DOHH2 (cell line): Measurements from ENCODE around the gene ZBTB9.

ENCODE experiments used
- CTCF ChIP-seq: fragments of 200-600 bp; sonication (generic); IDR thresholded peaks from one replicate; pipeline ENCODE4 v1.5.1; 2014; ENCODE audit warnings: antibody characterized with exemption, mild to moderate bottlenecking, low read depth, low read length; ENCODE audit not compliant: poor library complexity, severe bottlenecking
- EZH2phosphoT487 ChIP-seq: fragments of 200-600 bp; sonication (generic); IDR thresholded peaks from 2 replicates; pipeline ENCODE4 v1.6.1; 2017; ENCODE audit warnings: borderline replicate concordance, mild to moderate bottlenecking, antibody characterized with exemption, low read length, moderate library complexity, mixed read lengths

DNA sequence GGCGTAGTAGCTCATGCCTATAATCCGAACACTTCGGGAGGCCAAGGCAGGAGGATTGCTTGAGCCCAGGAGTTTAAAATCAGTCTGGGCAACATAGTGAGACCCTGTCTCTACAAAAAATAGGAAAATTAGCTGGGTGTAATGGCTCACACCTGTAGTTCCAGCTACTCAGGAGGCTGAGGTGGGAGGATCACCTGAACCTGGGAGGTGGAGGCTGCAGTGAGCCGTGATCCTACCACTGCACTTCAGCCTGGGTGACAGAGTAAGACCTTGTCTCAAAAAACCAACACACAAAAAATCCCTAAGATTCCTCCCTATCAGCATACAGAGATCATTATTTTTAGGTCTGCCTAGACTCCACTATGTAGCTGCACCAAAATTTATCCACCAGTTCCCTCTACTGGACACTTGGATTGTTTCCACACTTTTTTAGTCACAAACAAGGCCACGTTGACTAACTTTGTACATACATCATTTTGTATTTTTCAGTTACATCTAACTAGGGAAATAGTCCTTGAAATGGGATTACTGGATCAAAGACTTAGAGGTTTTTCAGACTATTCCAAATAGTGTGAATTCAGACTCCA lies 47.2 kb upstream of the ZBTB9 start:
- TF ChIP-seq EZH2phosphoT487 (no peak), CTCF (peak; percentile 33)
